MV-4-11 (cell line): Measurements from ENCODE around the gene TRIM40.

ENCODE experiments used
- DNase-seq: peaks from one replicate; lab custom pipeline; 2025; lab: John Stamatoyannopoulos, UW

TRIM40 gene, protein sequence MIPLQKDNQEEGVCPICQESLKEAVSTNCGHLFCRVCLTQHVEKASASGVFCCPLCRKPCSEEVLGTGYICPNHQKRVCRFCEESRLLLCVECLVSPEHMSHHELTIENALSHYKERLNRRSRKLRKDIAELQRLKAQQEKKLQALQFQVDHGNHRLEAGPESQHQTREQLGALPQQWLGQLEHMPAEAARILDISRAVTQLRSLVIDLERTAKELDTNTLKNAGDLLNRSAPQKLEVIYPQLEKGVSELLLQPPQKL

GRCh38 chr6:30135757-30136156 lies at the start of gene TRIM40:
TSS of gene TRIM40 (plus strand) at chr6:30136140. CDS start at chr6:30137037, 897 bp downstream.
- no peak for DNase-seq

- no peak for DNase-seq
These were observed 48.1 kb upstream of the TRIM40 start for GRCh38 chr6:30087876-30088275.

GRCh38 chr6:30091577-30092381 lies 44.2 kb upstream of the TRIM40 start:
- peak; percentile 23 for DNase-seq

GRCh38 chr6:30092852-30093543 lies 42.9 kb upstream of the TRIM40 start:
- DNase-seq = no peak

- DNase-seq = no peak
These were observed 41.8 kb upstream of the TRIM40 start for GRCh38 chr6:30093951-30094661.

- DNase-seq = no peak
These were observed 39.1 kb upstream of the TRIM40 start for GRCh38 chr6:30096829-30097228.

DNA sequence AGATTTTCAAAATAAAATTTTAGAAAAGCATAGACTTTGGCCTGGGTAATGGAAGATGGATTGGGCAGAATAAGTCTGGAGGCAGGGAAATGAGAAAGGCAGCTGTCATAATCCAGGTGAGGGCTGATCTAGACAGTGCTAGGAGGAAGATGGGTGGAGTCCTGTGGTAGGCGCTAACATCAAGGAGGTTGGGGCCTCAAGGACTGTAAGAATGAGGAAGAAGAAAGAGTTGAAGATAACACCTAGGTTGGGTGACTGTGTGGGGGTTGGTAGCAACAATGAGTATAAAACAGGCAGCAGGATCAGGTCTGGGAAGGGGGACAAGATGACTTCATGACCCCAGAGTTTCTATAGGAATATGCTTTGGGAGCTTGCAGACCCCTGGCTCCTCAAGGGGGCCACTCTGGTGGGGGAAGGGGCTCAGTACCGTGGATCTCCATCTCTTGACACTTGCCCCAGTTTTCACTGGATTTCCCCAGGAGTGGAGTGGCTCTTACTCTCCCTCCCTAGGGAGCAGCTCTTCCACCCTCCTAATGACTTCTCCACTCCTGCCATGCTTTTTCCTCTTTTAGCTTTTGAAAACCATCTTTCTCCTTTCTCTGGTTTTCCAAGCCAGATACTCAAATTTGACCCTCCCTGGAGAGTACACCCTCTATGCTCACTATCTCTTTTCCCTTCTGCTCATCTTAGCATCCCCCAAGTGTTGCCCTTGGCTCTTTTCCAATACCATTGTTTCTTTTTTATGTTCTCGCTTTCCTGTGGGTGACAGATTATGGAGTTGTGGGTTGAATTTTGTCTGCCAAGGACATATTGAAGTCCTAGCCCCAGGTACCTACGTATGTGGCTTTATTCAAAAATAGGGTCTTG lies 37.8 kb upstream of the TRIM40 start:
- DNase-seq = no peak

GRCh38 chr6:30100154-30100553 lies 35.8 kb upstream of the TRIM40 start:
- DNase-seq = no peak

DNA sequence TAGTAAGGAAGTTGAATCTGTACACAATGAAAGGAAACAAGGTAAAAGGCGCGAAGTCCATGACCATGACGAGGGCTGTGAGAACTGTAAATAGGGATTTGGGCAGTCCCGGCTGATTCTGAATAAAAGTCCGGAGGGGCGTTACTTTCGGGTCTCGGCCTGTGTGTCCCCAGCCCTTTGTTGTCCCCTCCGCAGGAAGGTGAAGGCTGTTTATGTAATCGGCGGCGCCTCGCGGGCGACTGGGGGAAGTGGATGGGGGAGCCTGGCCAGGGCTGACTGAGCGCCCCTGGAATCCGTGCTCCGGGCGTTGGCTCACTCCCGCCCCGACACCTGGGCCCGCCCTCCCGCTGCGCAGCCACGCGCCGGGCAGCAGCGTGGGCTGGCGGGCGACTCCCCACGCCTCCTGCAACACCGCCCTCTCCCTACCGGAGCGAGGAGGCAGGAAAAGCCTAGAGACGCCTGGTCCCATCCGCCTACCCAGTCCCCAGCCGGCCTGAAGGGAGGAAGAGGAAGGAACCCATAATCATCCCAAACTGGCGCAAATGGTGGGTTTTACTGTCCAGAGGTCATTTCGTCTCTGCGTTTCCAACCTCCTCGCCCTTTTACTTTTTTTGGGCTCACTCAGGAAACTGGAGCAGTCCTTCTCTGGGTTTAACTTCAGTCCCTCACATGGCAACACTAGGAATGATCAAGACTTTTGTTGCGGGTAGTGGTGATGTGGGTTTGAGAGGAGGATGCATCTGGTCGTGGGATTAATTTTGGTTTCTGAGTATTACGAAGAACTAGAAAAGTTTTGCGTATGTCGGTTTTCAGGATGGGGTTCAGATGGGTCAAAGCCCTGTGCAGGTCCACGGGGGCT lies 35.1 kb upstream of the TRIM40 start:
- peak; percentile 54 for DNase-seq

GRCh38 chr6:30101444-30102413 lies 34.2 kb upstream of the TRIM40 start:
- DNase-seq = peak; percentile 77

DNA sequence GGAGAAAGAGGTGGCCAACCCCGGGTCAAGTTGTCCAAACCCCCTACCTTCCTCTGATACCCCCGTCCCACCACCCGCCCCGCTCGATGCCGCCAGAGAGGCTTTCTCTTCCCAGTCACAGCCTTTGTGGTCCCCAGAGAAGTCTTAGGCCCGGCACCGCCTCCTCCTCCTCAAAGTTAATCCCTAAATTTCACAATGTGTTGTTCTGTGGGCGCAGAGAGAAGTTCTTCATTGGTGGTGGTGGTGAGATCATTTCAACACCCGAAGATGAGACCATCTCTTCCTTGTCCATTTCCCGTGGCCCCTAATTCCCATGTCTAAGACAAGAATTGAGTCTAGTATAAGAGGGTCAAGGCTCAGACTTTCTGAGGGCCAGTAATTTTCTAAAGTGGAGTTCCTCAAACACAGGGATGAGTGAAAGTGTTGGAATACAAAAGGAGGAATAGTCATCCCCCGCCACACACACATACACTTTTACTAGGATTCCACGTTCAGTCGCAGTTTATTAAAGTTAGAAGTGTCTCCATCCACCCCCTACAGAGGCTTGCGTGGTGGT lies 33.4 kb upstream of the TRIM40 start:
- peak; percentile 95 for DNase-seq

DNA sequence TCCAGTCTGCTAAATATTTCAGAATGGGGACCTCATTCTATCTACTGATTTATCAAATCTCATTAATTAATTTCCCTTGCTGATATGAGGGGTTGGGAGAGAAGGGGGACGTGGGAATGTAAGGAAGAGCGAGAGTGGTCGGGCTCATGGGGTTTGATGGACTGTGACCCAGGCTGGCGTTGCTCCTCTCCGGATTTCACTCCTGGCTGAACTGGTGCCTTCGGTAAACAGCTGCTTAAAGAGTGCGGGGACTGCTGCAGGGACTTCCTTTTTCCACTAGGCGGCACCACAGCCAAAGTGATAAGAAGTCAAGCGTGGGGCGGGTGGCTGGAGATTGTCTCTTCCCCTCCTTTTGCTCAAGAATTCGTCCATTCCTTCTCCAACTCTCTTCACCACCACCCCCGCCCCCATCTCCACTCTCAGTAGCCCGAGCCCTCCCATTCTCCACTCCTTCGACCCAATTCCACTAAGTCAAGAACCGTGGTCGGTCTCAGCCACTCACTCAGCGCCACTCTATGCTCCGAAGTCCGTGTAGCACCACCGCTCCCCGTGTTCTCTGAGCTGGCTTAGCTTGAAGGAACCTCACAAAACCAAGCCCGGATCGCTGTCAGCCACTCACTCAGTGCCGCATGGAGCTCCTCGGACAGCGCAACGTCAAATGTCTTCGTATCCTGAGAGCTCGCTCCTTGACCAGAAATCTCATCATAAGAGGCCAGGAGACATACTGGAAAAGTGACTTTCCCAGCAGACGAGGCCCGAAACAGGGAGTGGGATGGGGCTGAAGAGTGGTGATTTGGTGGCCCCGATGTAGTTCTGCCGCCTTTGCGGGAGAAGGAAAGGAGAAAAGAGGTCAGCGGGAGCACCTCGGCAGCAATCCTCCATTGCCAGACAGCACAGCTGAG lies 32.7 kb upstream of the TRIM40 start:
- DNase-seq = peak; percentile 83

GRCh38 chr6:30103872-30104179 lies 32.1 kb upstream of the TRIM40 start:
- DNase-seq = no peak

DNA sequence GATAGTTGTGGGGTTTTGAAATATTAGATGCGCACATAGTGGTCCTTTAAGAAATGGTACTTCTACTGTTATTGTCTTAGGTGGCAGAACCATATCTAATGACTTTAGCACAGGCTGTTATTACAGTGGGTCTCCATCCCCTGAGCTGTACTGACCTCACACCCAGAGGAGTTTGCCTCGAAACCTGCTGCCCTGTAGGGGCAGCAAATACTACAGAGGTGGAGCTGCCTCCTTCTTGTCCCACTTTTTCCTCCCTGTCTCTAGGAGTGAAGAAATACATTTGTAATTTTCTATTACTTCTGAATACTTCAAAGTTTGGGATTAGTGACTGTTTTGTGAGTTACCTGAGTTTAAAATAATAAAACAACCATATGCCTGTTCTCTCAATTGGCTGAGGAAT lies 31.3 kb upstream of the TRIM40 start:
- DNase-seq = no peak

DNA sequence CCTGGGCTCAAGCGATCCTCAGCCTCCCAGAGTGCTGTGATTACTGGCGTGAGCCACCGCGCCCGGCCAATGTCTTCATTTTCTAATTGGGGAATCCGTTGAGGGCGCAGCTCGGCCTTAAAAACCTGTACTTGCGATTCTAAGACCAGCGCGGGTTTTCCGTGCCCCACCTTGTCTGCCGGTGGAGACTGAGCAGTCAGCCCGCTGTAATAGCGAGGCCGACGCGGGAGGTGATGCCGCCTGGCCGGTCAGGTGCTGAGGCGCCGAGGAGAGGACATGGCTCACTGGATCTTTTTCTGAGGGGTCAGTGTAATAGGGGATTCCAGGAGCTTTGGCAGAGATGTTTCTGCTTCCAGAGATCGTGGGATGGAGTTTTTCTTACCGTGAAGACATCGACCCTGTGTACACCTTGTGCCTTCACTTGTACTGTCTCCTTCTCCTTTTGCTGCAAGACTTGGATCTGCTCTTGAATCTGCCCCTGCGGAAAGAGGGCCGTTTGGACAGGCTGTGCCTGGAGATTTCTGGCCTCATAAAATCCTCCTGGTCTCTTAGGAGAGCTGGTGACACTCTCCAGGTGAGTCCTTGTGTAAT lies 24.6 kb upstream of the TRIM40 start:
- DNase-seq = no peak

- DNase-seq = no peak
These were observed 23.4 kb upstream of the TRIM40 start for GRCh38 chr6:30112402-30112994.
